ENCODE results near the gene CMYA5. TPM values are rescaled to one million over a fixed set of nuclear protein-coding genes. Genes with fewer than 3 reads are reported as not detected.
"Not testable (repeated sequence)": the region's sequence is repeated elsewhere in the genome, so short reads cannot be mapped to it uniquely, and the experiment has no call there.

Gene CMYA5
- total RNA-seq, 1 donor from 2014 or later = 0.36 TPM

- Mint-ChIP-seq H3K4me1 (ENCODE audit: unreplicated experiment) (peaks cover 4% of the 10 kb centered on the region), H3K9me3 (ENCODE audit: unreplicated experiment) (no peaks in the 10 kb centered on the region), H3K27ac (ENCODE audit: unreplicated experiment) (no peak overlapping the region), H3K4me3 (ENCODE audit: unreplicated experiment) (no peak overlapping the region), H3K27me3 (ENCODE audit: unreplicated experiment) (peaks cover 3% of the 10 kb centered on the region), H3K36me3 (ENCODE audit: low read depth, unreplicated experiment) (peaks cover 5% of the 10 kb centered on the region)
- DNase-seq (ENCODE audit: low spot score) = peak; percentile 33
- TF ChIP-seq CTCF (IDR thresholded peaks at IDR 0.05; ENCODE audit: unreplicated experiment) = no peak
Observed at GRCh38 chr5:79774171-79774854, 84.7 kb downstream of the CMYA5 start.

GRCh38 chr5:79774855-79775237 lies 85.2 kb downstream of the CMYA5 start:
- Mint-ChIP-seq H3K4me1 (ENCODE audit: unreplicated experiment) (peaks cover 4% of the 10 kb centered on the region), H3K4me3 (ENCODE audit: unreplicated experiment) (no peak overlapping the region), H3K27me3 (ENCODE audit: unreplicated experiment) (peaks cover 3% of the 10 kb centered on the region), H3K9me3 (ENCODE audit: unreplicated experiment) (no peaks in the 10 kb centered on the region), H3K27ac (ENCODE audit: unreplicated experiment) (no peak overlapping the region), H3K36me3 (ENCODE audit: low read depth, unreplicated experiment) (peaks cover 5% of the 10 kb centered on the region)
- TF ChIP-seq CTCF (IDR thresholded peaks at IDR 0.05; ENCODE audit: unreplicated experiment) = no peak
- DNase-seq (ENCODE audit: low spot score) = no peak

GRCh38 chr5:79784741-79785140 lies 95.1 kb downstream of the CMYA5 start:
- not testable (repeated sequence) for H3K36me3 Mint-ChIP-seq (ENCODE audit: low read depth, unreplicated experiment); DNase-seq (ENCODE audit: low spot score); H3K4me1 Mint-ChIP-seq (ENCODE audit: unreplicated experiment); H3K27me3 Mint-ChIP-seq (ENCODE audit: unreplicated experiment); H3K27ac Mint-ChIP-seq (ENCODE audit: unreplicated experiment); H3K9me3 Mint-ChIP-seq (ENCODE audit: unreplicated experiment)
- H3K4me3 Mint-ChIP-seq (ENCODE audit: unreplicated experiment) = peak overlapping the region; percentile 86

GRCh38 chr5:79785983-79786382 lies 96.3 kb downstream of the CMYA5 start:
- TF ChIP-seq CTCF (IDR thresholded peaks at IDR 0.05; ENCODE audit: unreplicated experiment) = no peak
- no peaks in the 10 kb centered on the region for H3K36me3 Mint-ChIP-seq (ENCODE audit: low read depth, unreplicated experiment)
- no peaks in the 10 kb centered on the region for H3K4me1 Mint-ChIP-seq (ENCODE audit: unreplicated experiment)
- no peak overlapping the region for H3K27ac Mint-ChIP-seq (ENCODE audit: unreplicated experiment)
- H3K27me3 Mint-ChIP-seq (ENCODE audit: unreplicated experiment) = no peaks in the 10 kb centered on the region
- no peaks in the 10 kb centered on the region for H3K9me3 Mint-ChIP-seq (ENCODE audit: unreplicated experiment)
- H3K4me3 Mint-ChIP-seq (ENCODE audit: unreplicated experiment) = no peak overlapping the region
- DNase-seq (ENCODE audit: low spot score) = no peak

- no peak for DNase-seq (ENCODE audit: low spot score)
- Mint-ChIP-seq H3K27ac (ENCODE audit: unreplicated experiment) (no peak overlapping the region), H3K9me3 (ENCODE audit: unreplicated experiment) (no peaks in the 10 kb centered on the region), H3K36me3 (ENCODE audit: low read depth, unreplicated experiment) (no peaks in the 10 kb centered on the region), H3K4me1 (ENCODE audit: unreplicated experiment) (no peaks in the 10 kb centered on the region), H3K27me3 (ENCODE audit: unreplicated experiment) (no peaks in the 10 kb centered on the region), H3K4me3 (ENCODE audit: unreplicated experiment) (no peak overlapping the region)
- no peak for TF ChIP-seq CTCF (IDR thresholded peaks at IDR 0.05; ENCODE audit: unreplicated experiment)
Observed at GRCh38 chr5:79787448-79787847, 97.8 kb downstream of the CMYA5 start.

Data from endothelial cell (in vitro differentiated cells).